HG03558 (cell line): ENCODE data around the gene USF1.

Source experiments
- ATAC-seq: cut with Tn5 transposase; IDR thresholded peaks from one replicate; pipeline ENCODE4 v1.9.1; 2021; ENCODE audit warnings: moderate number of reproducible peaks; ENCODE audit not compliant: unreplicated experiment; ENCODE audit errors: extremely low read depth

USF1 gene

GRCh38 chr1:161045736-161046604 lies at the start of gene USF1:
Gene USF1 (minus strand): TSS chr1:161045977. CDS start chr1:161043275, 2,702 bp downstream.
- ATAC-seq = peak; percentile 36

- ATAC-seq = no peak
Observed at GRCh38 chr1:161095230-161095629, 49.5 kb upstream of the USF1 start.

GRCh38 chr1:161094481-161094880 lies 48.7 kb upstream of the USF1 start:
- ATAC-seq = no peak

GRCh38 chr1:161092621-161093028 lies 46.8 kb upstream of the USF1 start:
- no peak for ATAC-seq

- ATAC-seq = no peak
Observed at GRCh38 chr1:161091796-161092507, 46.2 kb upstream of the USF1 start.

GRCh38 chr1:161091093-161091492 lies 45.3 kb upstream of the USF1 start:
- no peak for ATAC-seq

GRCh38 chr1:161090617-161091016 lies 44.8 kb upstream of the USF1 start:
- ATAC-seq = no peak

- no peak for ATAC-seq
Observed at GRCh38 chr1:161089938-161090337, 44.2 kb upstream of the USF1 start.

- ATAC-seq = no peak
Observed at GRCh38 chr1:161089251-161089924, 43.6 kb upstream of the USF1 start, which contains the start of gene NECTIN4. Gene NECTIN4 (minus strand): TSS chr1:161089558. CDS start chr1:161089296, 262 bp downstream.

GRCh38 chr1:161088587-161089110 lies 42.9 kb upstream of the USF1 start:
- ATAC-seq = no peak

- no peak for ATAC-seq
Observed at GRCh38 chr1:161086457-161086856, 40.7 kb upstream of the USF1 start.

GRCh38 chr1:161085165-161085564 lies 39.4 kb upstream of the USF1 start:
- ATAC-seq = no peak

- ATAC-seq = no peak
Observed at GRCh38 chr1:161084597-161084988, 38.8 kb upstream of the USF1 start.

- no peak for ATAC-seq
Observed at GRCh38 chr1:161083748-161084596, 38.2 kb upstream of the USF1 start.

- no peak for ATAC-seq
Observed at GRCh38 chr1:161082996-161083747, 37.4 kb upstream of the USF1 start.

GRCh38 chr1:161082483-161082882 lies 36.7 kb upstream of the USF1 start:
- ATAC-seq = no peak

- no peak for ATAC-seq
Observed at GRCh38 chr1:161081519-161081918, 35.7 kb upstream of the USF1 start.

- ATAC-seq = no peak
Observed at GRCh38 chr1:161080441-161081405, 34.9 kb upstream of the USF1 start.
